Cardiac septum (tissue), 1 donor: ENCODE results near the gene GATD1. TPM values are rescaled to one million over a fixed set of nuclear protein-coding genes. Genes with fewer than 3 reads are reported as not detected.

Experiments used
- DNase-seq: peaks from one replicate; pipeline ENCODE4 v3.0.0-alpha.2; 2020; ENCODE audit warnings: low spot score
- intact Hi-C: fragments of 100-400 bp; cut with DNase I; formaldehyde crosslinking; loops from one replicate; pipeline ENCODE4 v1.14.0; 2022
- total RNA-seq: library from RNA; stranded (reverse); fragmentation: NEBNext Ultra II Directional; extraction: Animal tissue kit (Norgen Biotek cat#: 25700); gene quantifications from one replicate; pipeline ENCODE4 v1.2.1, GENCODE V29; 2021
- donor health status: DM: no; HTN: no; CAD: no.

Gene GATD1
- total RNA-seq, 1 donor from 2014 or later = 38.7 TPM

GRCh38 chr11:766936-767210 is 10.4 kb downstream of the GATD1 start:
- intact Hi-C loops = no loop called here
- DNase-seq = no peak

- intact Hi-C loops = no loop called here
- no peak for DNase-seq
Observed at GRCh38 chr11:766106-766935, 11.0 kb downstream of the GATD1 start.

DNA sequence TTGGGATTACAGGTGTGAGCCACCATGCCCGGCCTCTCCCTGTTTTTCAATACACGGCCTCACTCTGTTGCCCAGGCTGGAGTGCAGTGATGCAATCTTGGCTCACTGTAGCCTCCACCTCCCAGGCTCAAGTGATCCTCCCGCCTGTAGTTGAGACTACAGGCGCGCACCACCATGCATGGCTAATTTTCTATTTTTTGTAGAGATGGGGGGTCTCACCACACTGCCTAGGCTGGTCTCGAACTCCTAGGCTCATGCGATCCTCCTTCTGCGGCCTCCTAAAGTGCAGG is 11.5 kb downstream of the GATD1 start:
- DNase-seq = no peak
- intact Hi-C loops = no loop called here

- intact Hi-C loops = no loop called here
- DNase-seq = no peak
Observed at GRCh38 chr11:765025-765801, 12.1 kb downstream of the GATD1 start.

GRCh38 chr11:764322-765024 is 12.8 kb downstream of the GATD1 start:
- intact Hi-C loops = no loop called here
- no peak for DNase-seq

- intact Hi-C loops = no loop called here
- no peak for DNase-seq
Observed at GRCh38 chr11:763549-764321, 13.6 kb downstream of the GATD1 start.

- intact Hi-C loops = no loop called here
- no peak for DNase-seq
Observed at GRCh38 chr11:763073-763463, 14.2 kb downstream of the GATD1 start.

GRCh38 chr11:762421-763072 is 14.7 kb downstream of the GATD1 start:
- intact Hi-C loops = no loop called here
- no peak for DNase-seq

DNA sequence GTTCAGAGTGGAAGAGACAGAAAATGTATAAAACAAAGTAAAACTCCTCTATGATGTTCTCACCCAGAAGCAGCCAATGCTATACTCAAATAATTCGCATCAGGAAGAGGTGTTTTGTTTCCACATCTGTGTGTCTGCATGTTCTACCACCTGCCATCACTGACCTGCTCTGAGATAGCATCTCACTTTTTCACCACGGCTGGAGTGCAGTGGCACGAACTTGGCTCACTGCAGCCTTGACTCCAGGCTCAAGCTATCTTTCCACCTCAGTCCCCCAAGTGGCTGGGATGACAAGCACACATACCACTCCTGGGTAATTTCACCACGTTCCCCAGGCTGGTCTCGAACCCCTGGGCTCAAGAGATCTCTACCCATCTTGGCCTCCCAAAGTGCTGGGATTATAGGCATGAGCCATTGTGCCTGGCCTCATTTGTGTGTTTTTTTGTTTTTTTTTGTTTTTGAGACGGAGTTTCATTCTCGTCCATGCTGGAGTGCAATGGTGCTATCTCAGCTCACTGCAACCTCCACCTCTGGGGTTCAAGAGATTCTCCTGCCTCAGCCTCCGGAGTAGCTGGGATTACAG is 15.7 kb downstream of the GATD1 start:
- intact Hi-C loops = no loop called here
- no peak for DNase-seq

- intact Hi-C loops = no loop called here
- DNase-seq = no peak
Observed at GRCh38 chr11:760236-760635, 17.1 kb downstream of the GATD1 start.

- intact Hi-C loops = no loop called here
Observed at GRCh38 chr11:749731-750130, 27.6 kb downstream of the GATD1 start.

DNA sequence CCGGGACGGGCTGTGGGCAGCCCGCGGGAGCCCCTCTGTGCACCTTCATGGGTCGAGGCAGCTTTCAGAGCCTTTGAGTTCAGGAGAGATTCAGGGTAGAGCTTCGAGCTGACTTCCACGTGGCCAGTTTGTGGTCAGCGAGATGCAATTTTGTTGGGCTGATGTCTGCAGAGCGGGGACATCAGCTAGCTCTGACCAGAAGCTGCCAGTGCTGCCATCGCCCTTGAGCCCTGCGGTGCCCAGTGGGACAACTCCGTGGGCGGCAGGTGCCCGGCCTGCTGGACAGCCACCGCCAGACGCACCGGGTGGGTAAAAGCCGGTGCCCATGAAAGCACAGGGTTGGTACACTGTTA is 29.3 kb downstream of the GATD1 start:
- DNase-seq = no peak
- intact Hi-C loops = no loop called here

More at GRCh38 chr11:749731-750130, 27.6 kb downstream of the GATD1 start:
- no peak for DNase-seq

DNA sequence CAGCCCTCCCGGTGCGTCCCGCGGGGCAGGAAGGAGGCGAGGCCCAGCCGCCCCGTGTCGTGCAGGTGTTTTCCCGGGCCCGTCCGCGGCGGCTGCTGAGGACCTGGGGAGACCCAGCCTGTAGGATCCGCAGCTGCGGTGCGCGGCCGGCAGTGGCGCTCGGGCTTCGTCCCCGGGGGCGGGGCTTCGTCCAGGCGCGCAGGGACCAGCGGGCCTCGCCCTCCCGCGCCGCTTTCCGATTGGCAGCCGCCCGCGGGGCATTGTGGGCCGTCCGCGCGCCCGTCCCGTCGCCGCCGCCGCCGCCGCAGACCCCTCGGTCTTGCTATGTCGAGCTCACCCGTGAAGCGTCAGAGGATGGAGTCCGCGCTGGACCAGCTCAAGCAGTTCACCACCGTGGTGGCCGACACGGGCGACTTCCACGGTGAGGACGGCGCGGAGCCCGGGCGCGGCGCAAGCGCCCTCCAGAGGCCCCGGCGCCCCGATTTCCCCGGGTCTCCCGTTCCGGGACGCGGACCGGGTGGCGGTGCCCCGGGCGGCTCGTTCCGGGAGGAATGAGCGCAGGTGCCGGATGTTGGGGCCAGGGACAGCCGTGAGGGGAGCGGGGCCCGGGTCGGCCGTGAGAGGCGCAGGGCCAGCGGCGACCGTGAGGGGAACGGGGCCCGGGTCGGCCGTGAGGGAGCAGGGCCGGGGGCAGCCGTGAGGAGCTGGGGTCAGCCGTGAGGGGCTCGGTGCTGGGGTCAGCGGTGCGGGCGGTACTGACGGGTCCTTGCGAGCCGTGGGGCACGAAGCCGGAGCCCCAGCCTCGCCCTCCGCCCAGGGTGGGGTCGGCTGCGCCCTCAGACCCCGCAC is 29.9 kb downstream of the GATD1 start, which contains the start of gene TALDO1:
Gene TALDO1 (plus strand): TSS at position 307 of the 849 bp plus-strand sequence. CDS start 18 bp downstream, at position 325.
- peak; percentile 97 for DNase-seq
- intact Hi-C loops = loop anchor here (1.0 kb wide), 1 partner anchor 52 kb away; the partner anchor contains the start of genes DEAF1 and TMEM80

DNA sequence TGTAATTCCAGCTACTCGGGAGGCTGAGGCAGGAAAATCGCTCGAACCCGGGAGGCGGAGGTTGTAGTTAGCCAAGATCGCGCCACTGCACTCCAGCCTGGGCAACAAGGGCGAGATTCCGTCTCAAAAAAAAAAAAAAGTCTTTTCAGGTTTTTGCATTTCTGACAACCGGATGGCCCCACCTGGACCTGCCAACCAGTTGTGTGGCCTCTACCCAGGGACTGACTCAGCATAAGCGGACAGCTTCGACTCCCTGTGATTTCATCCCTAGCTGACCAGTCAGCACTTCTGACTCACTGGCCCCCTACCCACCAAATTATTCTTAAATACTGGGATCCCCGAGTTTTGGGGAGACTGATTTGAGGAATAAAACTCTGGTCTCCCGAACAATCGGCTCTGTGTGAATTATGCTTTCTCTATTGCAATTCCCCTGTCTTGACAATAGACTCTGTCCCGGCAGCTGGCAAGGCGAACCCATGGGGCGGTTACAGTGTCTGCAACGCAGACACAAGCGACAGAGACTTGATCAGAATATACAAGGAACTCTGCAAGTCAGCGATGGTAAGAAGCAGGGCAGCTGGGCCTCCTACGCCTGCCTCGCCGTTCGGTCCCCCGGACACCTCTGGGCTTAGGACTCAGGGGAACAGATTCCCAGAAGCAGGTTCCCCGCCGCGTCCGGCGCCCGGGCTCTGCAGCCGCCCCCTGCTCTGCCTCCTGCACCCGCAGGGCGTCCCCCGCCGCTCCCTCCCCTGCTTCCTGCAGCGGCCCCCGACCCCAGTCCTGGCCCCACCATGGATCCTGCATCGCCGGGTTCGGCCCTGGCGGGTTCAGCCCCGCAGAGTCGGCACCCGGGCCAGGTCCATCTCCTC is 30.8 kb downstream of the GATD1 start:
- intact Hi-C loops = loop anchor here (1.0 kb wide), 1 partner anchor 51 kb away; the partner anchor contains the start of genes DEAF1 and TMEM80
- DNase-seq = no peak

GRCh38 chr11:745428-745827 is 31.9 kb downstream of the GATD1 start:
- intact Hi-C loops = no loop called here
- DNase-seq = no peak

GRCh38 chr11:742571-743201 is 34.6 kb downstream of the GATD1 start:
- intact Hi-C loops = no loop called here

DNA sequence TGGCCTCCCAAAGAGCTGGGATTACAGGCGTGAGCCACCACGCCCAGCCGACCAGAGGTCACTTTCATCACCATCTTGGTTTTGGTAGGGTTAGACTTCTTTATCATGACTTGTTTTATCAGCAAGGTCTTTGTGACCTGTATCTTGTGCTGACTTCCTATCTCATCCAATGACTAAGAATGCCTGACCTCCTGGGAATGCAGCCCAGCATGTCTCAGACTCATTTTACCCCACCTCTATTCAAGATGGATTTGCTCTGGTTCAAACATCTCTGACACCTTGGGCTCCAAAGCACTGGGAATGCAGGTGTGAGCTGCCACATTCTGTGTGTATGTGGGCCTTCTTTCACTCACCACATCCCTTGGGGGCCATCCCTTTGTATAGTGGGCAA is 35.1 kb downstream of the GATD1 start:
- no peak for DNase-seq
- intact Hi-C loops = no loop called here

More at GRCh38 chr11:742571-743201, 34.6 kb downstream of the GATD1 start:
- DNase-seq = no peak
